OCI-LY1 (cell line): ENCODE measurements around the gene SH3RF3.

ENCODE experiments used
- CTCF ChIP-seq: fragments of 200-600 bp; sonication (generic), shearing (Covaris generic); IDR thresholded peaks from 2 replicates; pipeline ENCODE4 v1.5.1; 2017; ENCODE audit warnings: mild to moderate bottlenecking, antibody characterized with exemption, low read length, moderate library complexity, mixed read lengths
- EZH2 ChIP-seq: fragments of 200-600 bp; sonication (generic), shearing (Covaris generic); IDR thresholded peaks from 2 replicates; pipeline ENCODE4 v1.8.0; 2017; ENCODE audit warnings: borderline replicate concordance, mixed run types, mild to moderate bottlenecking, antibody characterized with exemption, low read length, moderate library complexity, mixed read lengths

GRCh38 chr2:109411640-109412325 is 282.8 kb downstream of the SH3RF3 start:
- TF ChIP-seq CTCF: no peak
- no peak for TF ChIP-seq EZH2
